Measurements from ENCODE around the gene SPRED3. TPM values are rescaled to one million over a fixed set of nuclear protein-coding genes. Genes with fewer than 3 reads are reported as not detected.

Gene SPRED3
- total RNA-seq, 4 donors from 2014 or later = 0.05 to 0.81 (median 0.33) TPM

DNA sequence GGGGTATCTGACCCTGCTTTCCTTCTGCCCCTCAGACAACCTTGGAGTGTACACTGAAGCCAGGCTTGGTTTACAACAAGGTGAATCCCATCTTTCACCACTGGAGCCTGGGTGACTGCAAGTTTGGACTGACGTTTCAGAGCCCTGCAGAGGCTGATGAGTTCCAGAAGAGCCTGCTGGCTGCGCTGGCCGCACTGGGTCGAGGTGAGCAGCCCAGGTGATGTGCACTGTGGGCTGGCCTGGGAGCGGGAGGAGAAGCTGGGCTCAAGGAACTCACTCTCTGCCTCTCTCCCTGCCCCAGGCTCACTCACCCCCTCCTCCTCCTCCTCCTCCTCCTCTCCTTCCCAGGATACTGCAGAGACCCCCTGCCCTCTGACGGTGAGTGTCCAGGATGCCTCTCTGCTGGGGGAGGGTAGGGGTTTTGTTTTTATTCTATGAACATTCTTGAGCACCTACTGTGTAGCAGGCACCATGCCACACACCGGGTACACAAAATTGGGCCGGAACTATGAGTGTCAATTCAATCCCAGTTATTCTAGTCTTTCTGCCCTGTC, 3.5 kb downstream of the SPRED3 start:
- Histone ChIP-seq H3K27ac (no peak overlapping the region), H3K9me3 (no peaks in the 10 kb centered on the region), H3K4me3 (no peak overlapping the region), H3K36me3 (no peaks in the 10 kb centered on the region), H3K4me1 (peaks cover 0 to 32% (median 23%) of the 10 kb centered on the region in 3 donors), H3K27me3 (peaks cover 51% of the 10 kb centered on the region)
- 40% methylated on average over 2 of the region's 8 CpGs; no CpG with 5 or more reads in 1 of the 2 donors for WGBS, 2 donors (ENCODE audit: low coverage in 1 of 2)
- TF ChIP-seq POLR2AphosphoS5 (IDR thresholded peaks at IDR 0.05) (no peak), EP300 (IDR thresholded peaks at IDR 0.05) (no peak), POLR2A (IDR thresholded peaks at IDR 0.05) (no peak)
- TF ChIP-seq, protein P1, sequence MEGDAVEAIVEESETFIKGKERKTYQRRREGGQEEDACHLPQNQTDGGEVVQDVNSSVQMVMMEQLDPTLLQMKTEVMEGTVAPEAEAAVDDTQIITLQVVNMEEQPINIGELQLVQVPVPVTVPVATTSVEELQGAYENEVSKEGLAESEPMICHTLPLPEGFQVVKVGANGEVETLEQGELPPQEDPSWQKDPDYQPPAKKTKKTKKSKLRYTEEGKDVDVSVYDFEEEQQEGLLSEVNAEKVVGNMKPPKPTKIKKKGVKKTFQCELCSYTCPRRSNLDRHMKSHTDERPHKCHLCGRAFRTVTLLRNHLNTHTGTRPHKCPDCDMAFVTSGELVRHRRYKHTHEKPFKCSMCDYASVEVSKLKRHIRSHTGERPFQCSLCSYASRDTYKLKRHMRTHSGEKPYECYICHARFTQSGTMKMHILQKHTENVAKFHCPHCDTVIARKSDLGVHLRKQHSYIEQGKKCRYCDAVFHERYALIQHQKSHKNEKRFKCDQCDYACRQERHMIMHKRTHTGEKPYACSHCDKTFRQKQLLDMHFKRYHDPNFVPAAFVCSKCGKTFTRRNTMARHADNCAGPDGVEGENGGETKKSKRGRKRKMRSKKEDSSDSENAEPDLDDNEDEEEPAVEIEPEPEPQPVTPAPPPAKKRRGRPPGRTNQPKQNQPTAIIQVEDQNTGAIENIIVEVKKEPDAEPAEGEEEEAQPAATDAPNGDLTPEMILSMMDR (IDR thresholded peaks at IDR 0.05) = no peak
- ATAC-seq = no peak

DNA sequence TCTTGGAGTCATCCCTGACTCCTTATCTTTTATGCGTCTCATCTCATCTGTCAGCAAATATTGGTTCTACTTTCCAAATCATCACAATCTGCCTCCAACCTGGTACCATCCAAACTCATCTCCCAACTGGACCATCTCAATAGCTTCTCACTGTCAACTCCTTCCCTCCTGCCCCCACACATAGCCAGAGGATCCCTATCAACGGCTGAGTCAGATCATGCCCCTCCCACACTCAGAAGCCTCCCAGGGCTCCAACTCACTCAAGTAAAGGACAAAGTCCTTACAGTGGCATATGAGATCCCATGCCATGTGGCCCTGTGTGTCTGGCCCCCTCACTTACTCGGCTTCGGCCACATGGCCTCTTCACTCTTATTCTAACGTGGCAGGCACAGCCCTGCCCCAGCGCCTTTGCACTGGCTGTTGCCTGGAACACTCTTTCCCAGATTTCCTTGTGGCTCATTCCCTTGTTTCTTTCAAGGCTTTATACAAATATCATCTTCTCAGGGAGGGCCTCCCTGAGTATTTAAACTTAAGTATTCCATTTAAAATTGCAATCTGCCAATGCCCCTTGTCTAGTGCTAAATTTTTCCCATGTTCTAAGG, 4.3 kb downstream of the SPRED3 start:
- no peaks in the 10 kb centered on the region for H3K9me3 ChIP-seq
- TF ChIP-seq, protein P1 (IDR thresholded peaks at IDR 0.05) = no peak
- no peak overlapping the region for H3K27ac ChIP-seq
- peaks cover 58% of the 10 kb centered on the region for H3K27me3 ChIP-seq
- 67% methylated on average over 1 to 6 of the region's 6 CpGs for WGBS, 2 donors (ENCODE audit: low coverage in 1 of 2)
- no peaks in the 10 kb centered on the region for H3K36me3 ChIP-seq
- H3K4me1 ChIP-seq = peaks cover 0 to 24% (median 17%) of the 10 kb centered on the region in 3 donors
- ATAC-seq = no peak
- no peak overlapping the region for H3K4me3 ChIP-seq

- Histone ChIP-seq H3K9me3 (no peaks in the 10 kb centered on the region), H3K4me3 (no peak overlapping the region), H3K27me3 (peaks cover 60% of the 10 kb centered on the region), H3K27ac (no peak overlapping the region), H3K36me3 (no peaks in the 10 kb centered on the region), H3K4me1 (peaks cover 0 to 7% (median 2%) of the 10 kb centered on the region in 3 donors)
- TF ChIP-seq, protein P1 (IDR thresholded peaks at IDR 0.05) = no peak
- no peak for TF ChIP-seq EP300 (IDR thresholded peaks at IDR 0.05)
- TF ChIP-seq POLR2A (IDR thresholded peaks at IDR 0.05) = no peak
- TF ChIP-seq POLR2AphosphoS5 (IDR thresholded peaks at IDR 0.05) = no peak
- ATAC-seq = no peak
- WGBS, 2 donors (ENCODE audit: low coverage in 1 of 2) = no CpG with 5 or more reads among the region's 30 CpGs
These were observed 6.0 kb downstream of the SPRED3 start for GRCh38 chr19:38394488-38394887.

- peaks cover 0 to 5% (median 0%) of the 10 kb centered on the region in 3 donors for H3K4me1 ChIP-seq
- H3K27me3 ChIP-seq = peaks cover 71% of the 10 kb centered on the region
- peak overlapping the region in 1 of 2 donors; percentile 4 for H3K4me3 ChIP-seq
- H3K36me3 ChIP-seq = no peaks in the 10 kb centered on the region
- ATAC-seq = no peak
- H3K9me3 ChIP-seq = no peaks in the 10 kb centered on the region
- 0% methylated on average over 1 of the region's 86 CpGs; no CpG with 5 or more reads in 1 of the 2 donors for WGBS, 2 donors (ENCODE audit: low coverage in 1 of 2)
- TF ChIP-seq POLR2AphosphoS5 (IDR thresholded peaks at IDR 0.05) = no peak
- TF ChIP-seq, protein P1 (IDR thresholded peaks at IDR 0.05) = no peak
- TF ChIP-seq POLR2A (IDR thresholded peaks at IDR 0.05) = no peak
- TF ChIP-seq EP300 (IDR thresholded peaks at IDR 0.05) = no peak
- H3K27ac ChIP-seq = no peak overlapping the region
These were observed 7.1 kb downstream of the SPRED3 start for GRCh38 chr19:38395381-38396114.

Data from gastroesophageal sphincter (tissue), 4 donors.